Endothelial cell (in vitro differentiated cells): ENCODE data around the gene TCIRG1. TPM values are rescaled to one million over a fixed set of nuclear protein-coding genes. Genes with fewer than 3 reads are reported as not detected.

Source experiments
- DNase-seq: peaks from one replicate; pipeline ENCODE4 v3.0.0; 2021; ENCODE audit warnings: low spot score
- H3K27ac Mint-ChIP-seq: one replicate; pipeline ENCODE4 v1.8.0; 2021; ENCODE audit warnings: mixed read lengths, inconsistent platforms; ENCODE audit not compliant: unreplicated experiment
- H3K27me3 Mint-ChIP-seq: one replicate; pipeline ENCODE4 v1.8.0; 2021; ENCODE audit warnings: mild to moderate bottlenecking, moderate library complexity, mixed read lengths, inconsistent platforms; ENCODE audit not compliant: unreplicated experiment
- H3K36me3 Mint-ChIP-seq: one replicate; pipeline ENCODE4 v1.8.0; 2021; ENCODE audit warnings: mild to moderate bottlenecking, low read depth, mixed read lengths, inconsistent platforms; ENCODE audit not compliant: unreplicated experiment
- H3K4me1 Mint-ChIP-seq: one replicate; pipeline ENCODE4 v1.8.0; 2021; ENCODE audit warnings: mild to moderate bottlenecking, mixed read lengths, inconsistent platforms; ENCODE audit not compliant: unreplicated experiment
- H3K4me3 Mint-ChIP-seq: one replicate; pipeline ENCODE4 v1.8.0; 2021; ENCODE audit warnings: mild to moderate bottlenecking, mixed read lengths, inconsistent platforms; ENCODE audit not compliant: unreplicated experiment
- H3K9me3 Mint-ChIP-seq: one replicate; pipeline ENCODE4 v1.8.0; 2021; ENCODE audit warnings: mixed read lengths, inconsistent platforms; ENCODE audit not compliant: unreplicated experiment
- CTCF ChIP-seq: fragments of 200-600 bp; sonication (generic); IDR thresholded peaks from one replicate; pipeline ENCODE4 v1.5.0; 2021; ENCODE audit warnings: antibody characterized with exemption; ENCODE audit not compliant: unreplicated experiment
- total RNA-seq: library from RNA; stranded (reverse); fragmentation: NEBNext Ultra II Directional; extraction: Animal tissue kit (Norgen Biotek cat#: 25700); gene quantifications from one replicate; pipeline ENCODE4 v1.2.1, GENCODE V29; 2021; ENCODE audit not compliant: unreplicated experiment

The TCIRG1 gene
- total RNA-seq, 1 donor from 2014 or later, result 294 TPM

- Mint-ChIP-seq H3K36me3 (peaks cover 3% of the 10 kb centered on the region), H3K4me1 (peaks cover 8% of the 10 kb centered on the region), H3K4me3 (no peak overlapping the region), H3K27me3 (peaks cover 6% of the 10 kb centered on the region), H3K27ac (no peak overlapping the region), H3K9me3 (no peaks in the 10 kb centered on the region)
- DNase-seq, result no peak
- no peak for TF ChIP-seq CTCF
Measured at GRCh38 chr11:68042219-68043028, 3.6 kb downstream of the TCIRG1 start.

- no peak for DNase-seq
- Mint-ChIP-seq H3K4me1 (peaks cover 5% of the 10 kb centered on the region), H3K4me3 (no peak overlapping the region), H3K9me3 (no peaks in the 10 kb centered on the region), H3K27me3 (peaks cover 4% of the 10 kb centered on the region), H3K36me3 (peaks cover 3% of the 10 kb centered on the region), H3K27ac (no peak overlapping the region)
- TF ChIP-seq CTCF, result no peak
Measured at GRCh38 chr11:68043029-68043348, 4.2 kb downstream of the TCIRG1 start.

GRCh38 chr11:68043349-68044144 lies 4.7 kb downstream of the TCIRG1 start:
- H3K27ac Mint-ChIP-seq, result no peak overlapping the region
- H3K4me1 Mint-ChIP-seq, result peaks cover 5% of the 10 kb centered on the region
- DNase-seq, result no peak
- peaks cover 6% of the 10 kb centered on the region for H3K27me3 Mint-ChIP-seq
- peaks cover 3% of the 10 kb centered on the region for H3K36me3 Mint-ChIP-seq
- TF ChIP-seq CTCF, result no peak
- H3K9me3 Mint-ChIP-seq, result no peaks in the 10 kb centered on the region
- H3K4me3 Mint-ChIP-seq, result no peak overlapping the region

- no peak for TF ChIP-seq CTCF
- H3K36me3 Mint-ChIP-seq, result peaks cover 3% of the 10 kb centered on the region
- H3K27ac Mint-ChIP-seq, result no peak overlapping the region
- H3K4me1 Mint-ChIP-seq, result peaks cover 5% of the 10 kb centered on the region
- no peaks in the 10 kb centered on the region for H3K9me3 Mint-ChIP-seq
- no peak overlapping the region for H3K4me3 Mint-ChIP-seq
- DNase-seq, result no peak
- H3K27me3 Mint-ChIP-seq, result peaks cover 6% of the 10 kb centered on the region
Measured at GRCh38 chr11:68044145-68044813, 5.5 kb downstream of the TCIRG1 start.
